GM18858 (cell line): ENCODE measurements around the gene FOXJ1.

ENCODE experiments used
- ATAC-seq: cut with Tn5 transposase; IDR thresholded peaks from one replicate; pipeline ENCODE4 v1.9.1; 2021; ENCODE audit not compliant: unreplicated experiment

The FOXJ1 gene

GRCh38 chr17:76124582-76125390 is 16.3 kb downstream of the FOXJ1 start:
- ATAC-seq, result no peak

DNA sequence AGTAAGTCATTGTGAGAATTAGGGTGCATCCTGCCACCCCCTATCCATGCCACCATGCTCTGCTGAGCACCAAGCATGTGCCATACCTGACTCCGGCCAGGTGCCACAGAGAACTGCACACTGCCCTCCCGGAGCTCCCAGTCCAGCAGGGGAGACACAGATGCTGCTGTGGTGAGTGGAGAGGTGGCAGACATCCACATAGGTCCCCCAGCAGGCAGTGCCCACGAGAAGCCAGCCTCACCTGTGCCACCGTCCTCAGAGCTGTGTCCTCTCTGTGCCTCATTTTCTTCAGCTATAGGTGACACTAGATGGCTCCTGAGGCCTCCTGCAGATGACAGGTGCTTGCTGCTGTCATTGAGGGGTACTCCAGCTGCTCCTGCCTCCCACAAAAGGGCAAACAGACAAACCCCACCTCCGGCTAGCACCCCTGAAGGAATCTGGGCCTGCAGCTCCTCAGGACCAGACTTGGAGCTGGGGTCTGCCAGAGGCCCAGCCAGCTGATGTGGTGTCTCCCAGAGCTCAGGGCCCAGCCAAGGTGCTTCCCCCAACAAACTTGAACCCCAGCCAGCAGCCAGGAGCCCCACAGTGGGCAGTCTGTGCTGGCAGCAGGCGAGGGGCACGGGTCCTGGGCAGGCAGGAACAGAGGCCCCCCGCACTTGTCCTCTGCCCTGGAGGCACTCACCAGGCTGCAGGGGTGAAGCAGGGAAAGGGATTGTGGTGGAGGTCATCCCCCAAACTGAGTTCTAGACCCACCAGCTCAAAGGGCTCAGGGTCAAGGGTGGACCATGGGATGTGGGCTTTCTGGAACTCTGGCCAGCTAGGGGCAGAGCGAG is 17.1 kb downstream of the FOXJ1 start:
- ATAC-seq, result no peak

DNA sequence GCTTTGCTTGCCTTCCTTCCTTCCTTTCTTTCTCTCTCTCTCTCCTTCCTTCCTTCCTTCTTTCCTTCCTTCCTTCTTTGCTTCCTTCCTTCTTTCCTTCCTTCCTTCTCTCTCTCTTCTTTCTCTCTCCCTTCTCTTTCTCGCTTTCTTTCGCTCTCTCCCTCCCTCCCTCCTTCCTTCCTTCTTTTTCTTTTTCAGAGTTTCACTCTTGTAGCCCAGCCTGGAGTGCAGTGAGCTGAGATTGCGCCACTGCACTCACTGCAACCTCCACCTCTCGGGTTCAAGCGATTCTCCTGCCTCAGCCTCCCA is 17.9 kb downstream of the FOXJ1 start:
- no peak for ATAC-seq

- no peak for ATAC-seq
Observed at GRCh38 chr17:76122431-76123190, 18.4 kb downstream of the FOXJ1 start.

- ATAC-seq, result no peak
Observed at GRCh38 chr17:76121932-76122430, 19.1 kb downstream of the FOXJ1 start.

- no peak for ATAC-seq
Observed at GRCh38 chr17:76120658-76121008, 20.4 kb downstream of the FOXJ1 start.

- no peak for ATAC-seq
Observed at GRCh38 chr17:76119409-76120371, 21.4 kb downstream of the FOXJ1 start.

- no peak for ATAC-seq
Observed at GRCh38 chr17:76115138-76115754, 25.8 kb downstream of the FOXJ1 start.

DNA sequence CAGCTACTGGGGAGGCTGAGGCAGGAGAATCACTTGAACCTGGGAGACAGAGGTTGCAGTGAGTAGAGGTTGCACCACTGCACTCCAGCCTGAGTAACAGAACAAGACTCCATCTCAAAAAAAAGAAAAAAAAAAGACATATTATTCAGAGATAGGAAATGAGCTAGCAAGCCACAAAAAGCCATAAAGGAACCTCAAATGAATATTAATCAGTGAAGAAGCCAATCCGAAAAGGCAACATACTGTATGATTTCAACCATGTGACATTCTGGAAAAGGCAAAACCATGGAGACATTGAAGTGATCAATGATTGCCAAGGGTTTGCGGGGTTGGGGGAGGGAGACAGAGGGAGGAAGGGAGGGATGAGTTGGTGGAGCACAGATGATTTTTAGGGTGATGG is 29.1 kb downstream of the FOXJ1 start:
- ATAC-seq, result no peak

- no peak for ATAC-seq
Observed at GRCh38 chr17:76107509-76107908, 33.5 kb downstream of the FOXJ1 start.

DNA sequence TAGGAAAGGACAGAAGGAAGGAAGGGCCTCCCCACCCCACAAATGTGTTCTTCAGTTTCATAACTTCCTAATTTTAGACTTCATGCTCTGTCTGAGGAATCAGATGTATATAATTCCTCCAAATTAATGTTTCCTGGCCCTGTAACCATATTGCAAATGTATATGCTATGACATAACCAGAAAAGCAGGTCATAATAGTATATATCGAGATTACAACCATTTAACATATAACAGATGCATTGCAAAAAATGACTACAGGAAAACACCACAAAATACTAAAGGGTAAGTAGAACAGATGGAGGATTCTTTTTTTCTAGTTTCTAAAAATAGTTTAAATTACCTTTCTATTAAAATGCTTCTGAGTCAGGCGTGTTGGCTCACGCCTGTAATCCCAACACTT is 34.3 kb downstream of the FOXJ1 start:
- no peak for ATAC-seq

DNA sequence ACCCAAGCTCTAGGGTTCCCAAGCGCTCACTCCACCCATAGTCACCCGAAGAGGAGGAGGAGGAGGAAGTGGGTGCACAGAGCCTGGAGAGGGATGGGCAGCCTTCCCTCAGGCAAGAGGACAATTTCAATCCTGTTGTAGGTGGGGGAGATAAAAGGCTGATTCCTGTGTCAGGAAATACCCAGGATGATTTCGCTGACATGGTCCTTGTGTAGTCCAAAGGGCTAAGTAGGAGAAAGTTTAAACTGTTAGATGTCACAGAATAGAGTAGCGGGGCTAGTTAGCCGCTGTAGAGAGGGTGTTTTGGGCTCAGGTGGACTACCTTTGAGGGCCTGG is 36.2 kb downstream of the FOXJ1 start:
- ATAC-seq, result no peak

DNA sequence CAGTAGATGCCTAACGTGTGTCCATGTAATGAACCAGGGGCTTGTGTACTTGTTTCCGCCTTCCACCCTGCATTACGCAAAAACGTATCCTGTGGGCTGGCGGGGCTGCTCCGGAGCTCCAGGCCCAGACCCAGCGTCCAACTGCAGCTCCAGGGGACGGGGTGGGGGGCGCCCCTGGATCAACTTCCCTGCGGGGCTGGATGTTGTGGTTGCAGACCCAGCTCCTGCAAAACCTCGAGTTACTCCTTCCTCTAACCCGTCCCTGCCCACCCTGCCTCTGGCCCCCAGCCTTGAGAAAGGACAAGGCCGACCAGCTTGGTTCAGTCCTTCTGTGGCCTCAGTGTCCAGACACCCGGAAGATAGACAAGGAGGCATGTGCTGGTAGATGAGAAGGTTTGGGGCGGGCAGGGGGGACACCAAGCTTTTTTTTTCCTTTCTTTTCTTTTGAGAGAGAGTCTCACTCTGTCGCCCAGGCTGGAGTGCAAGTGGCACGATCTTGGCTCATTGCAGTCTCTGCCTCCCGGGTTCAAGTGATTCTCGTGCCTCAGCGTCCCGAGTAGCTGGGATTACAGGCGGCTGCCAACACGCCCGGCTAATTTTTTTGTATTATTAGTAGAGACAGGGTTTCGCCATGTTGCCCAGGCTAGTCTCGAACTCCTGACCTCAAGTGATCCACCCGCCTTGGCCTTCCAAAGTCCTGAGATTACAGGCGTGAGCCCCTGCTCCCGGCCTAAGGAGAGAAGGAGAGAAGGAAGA is 36.7 kb downstream of the FOXJ1 start:
- ATAC-seq, result no peak

- no peak for ATAC-seq
Observed at GRCh38 chr17:76103274-76104139, 37.5 kb downstream of the FOXJ1 start, which contains the start of gene EXOC7. EXOC7 (minus strand) TSS chr17:76103787; CDS start chr17:76103692, 95 bp downstream.

- no peak for ATAC-seq
Observed at GRCh38 chr17:76102944-76103273, 38.1 kb downstream of the FOXJ1 start.

- ATAC-seq, result no peak
Observed at GRCh38 chr17:76097716-76098295, 43.2 kb downstream of the FOXJ1 start.

DNA sequence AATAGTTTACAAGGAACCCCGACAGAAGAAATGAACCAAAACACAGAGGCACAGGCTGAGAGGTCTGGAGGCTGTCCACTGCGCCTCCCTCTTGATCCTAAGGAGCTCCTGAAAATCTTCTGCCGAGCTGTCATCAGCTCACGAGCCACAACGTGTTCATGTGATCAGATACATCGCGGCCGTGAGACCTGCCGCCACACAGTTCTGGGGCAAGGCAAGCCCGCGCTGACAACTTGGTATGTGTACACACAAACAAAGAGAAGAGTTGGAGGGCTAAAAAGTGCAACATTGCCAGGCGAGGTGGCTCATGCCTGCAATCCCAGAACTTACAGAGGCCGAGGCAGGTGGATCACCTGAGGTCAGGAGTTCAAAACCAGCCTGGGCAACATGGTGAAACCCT is 45.1 kb downstream of the FOXJ1 start:
- ATAC-seq, result no peak

DNA sequence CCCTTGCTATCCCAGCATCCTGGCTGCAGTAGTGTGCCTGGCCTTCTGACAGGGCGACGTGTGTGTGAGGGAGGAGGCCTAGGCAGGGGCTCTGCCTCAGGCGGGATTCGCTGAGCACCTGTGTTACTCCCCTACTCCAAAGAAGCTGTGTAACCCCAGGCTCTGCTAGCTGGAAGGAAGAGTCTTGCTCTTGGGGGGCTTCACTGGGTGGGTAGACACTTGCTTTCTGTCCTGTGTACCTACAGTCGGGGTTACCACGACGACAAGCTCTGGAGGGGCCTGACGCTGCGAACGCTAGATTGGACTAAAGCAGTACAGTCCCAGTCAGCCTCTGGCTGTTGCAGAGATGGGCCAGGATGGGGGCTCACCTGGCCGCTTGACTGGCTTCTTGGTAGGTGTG is 47.0 kb downstream of the FOXJ1 start:
- ATAC-seq, result no peak
